ENCODE results near the gene OR6J1. TPM values are rescaled to one million over a fixed set of nuclear protein-coding genes. Genes with fewer than 3 reads are reported as not detected.
"Not testable (repeated sequence)": the region's sequence is repeated elsewhere in the genome, so short reads cannot be mapped to it uniquely, and the experiment has no call there.

Gene OR6J1
- polyA plus RNA-seq (2012; ENCODE audit: insufficient read depth, insufficient read length) = not detected

- no peak for DNase-seq (ENCODE audit: low read depth, low spot score)
- no peak within 1 kb of the TSS for H3K4me3 ChIP-seq (ENCODE audit: low read length)
These were observed at the start of gene OR6J1 for GRCh38 chr14:22644305-22644635. Gene OR6J1 (minus strand): TSS chr14:22644352. CDS start chr14:22634811, 9,541 bp downstream.

GRCh38 chr14:22692194-22692593 is 48.0 kb upstream of the OR6J1 start:
- DNase-seq (ENCODE audit: low read depth, low spot score) = no peak
- H3K4me3 ChIP-seq (ENCODE audit: low read length) = no peak overlapping the region

GRCh38 chr14:22691171-22691570 is 47.0 kb upstream of the OR6J1 start:
- H3K4me3 ChIP-seq (ENCODE audit: low read length) = no peak overlapping the region

GRCh38 chr14:22689199-22689598 is 45.0 kb upstream of the OR6J1 start:
- peak; percentile 30 for DNase-seq (ENCODE audit: low read depth, low spot score)
- no peak overlapping the region for H3K4me3 ChIP-seq (ENCODE audit: low read length)

More at GRCh38 chr14:22691171-22691570, 47.0 kb upstream of the OR6J1 start:
- no peak for DNase-seq (ENCODE audit: low read depth, low spot score)

GRCh38 chr14:22687969-22688368 is 43.8 kb upstream of the OR6J1 start:
- DNase-seq (ENCODE audit: low read depth, low spot score); H3K4me3 ChIP-seq (ENCODE audit: low read length): not testable (repeated sequence)

- not testable (repeated sequence) for H3K4me3 ChIP-seq (ENCODE audit: low read length); DNase-seq (ENCODE audit: low read depth, low spot score)
These were observed 42.0 kb upstream of the OR6J1 start for GRCh38 chr14:22686176-22686611.

- no peak overlapping the region for H3K4me3 ChIP-seq (ENCODE audit: low read length)
- no peak for DNase-seq (ENCODE audit: low read depth, low spot score)
These were observed 41.3 kb upstream of the OR6J1 start for GRCh38 chr14:22685467-22685866.

GRCh38 chr14:22683428-22683827 is 39.3 kb upstream of the OR6J1 start:
- not testable (repeated sequence) for DNase-seq (ENCODE audit: low read depth, low spot score); H3K4me3 ChIP-seq (ENCODE audit: low read length)

GRCh38 chr14:22678221-22678620 is 34.1 kb upstream of the OR6J1 start:
- no peak for DNase-seq (ENCODE audit: low read depth, low spot score)
- H3K4me3 ChIP-seq (ENCODE audit: low read length) = no peak overlapping the region

GRCh38 chr14:22677551-22677950 is 33.4 kb upstream of the OR6J1 start:
- DNase-seq (ENCODE audit: low read depth, low spot score) = peak; percentile 35
- not testable (repeated sequence) for H3K4me3 ChIP-seq (ENCODE audit: low read length)

- no peak overlapping the region for H3K4me3 ChIP-seq (ENCODE audit: low read length)
- no peak for DNase-seq (ENCODE audit: low read depth, low spot score)
These were observed 27.5 kb upstream of the OR6J1 start for GRCh38 chr14:22671622-22672021.

GRCh38 chr14:22668863-22669262 is 24.7 kb upstream of the OR6J1 start:
- H3K4me3 ChIP-seq (ENCODE audit: low read length) = no peak overlapping the region
- DNase-seq (ENCODE audit: low read depth, low spot score) = no peak

GRCh38 chr14:22668417-22668816 is 24.3 kb upstream of the OR6J1 start:
- no peak overlapping the region for H3K4me3 ChIP-seq (ENCODE audit: low read length)
- DNase-seq (ENCODE audit: low read depth, low spot score) = no peak

- no peak overlapping the region for H3K4me3 ChIP-seq (ENCODE audit: low read length)
- DNase-seq (ENCODE audit: low read depth, low spot score) = no peak
These were observed 23.7 kb upstream of the OR6J1 start for GRCh38 chr14:22667881-22668280.

GRCh38 chr14:22666203-22666893 is 22.2 kb upstream of the OR6J1 start:
- no peak overlapping the region for H3K4me3 ChIP-seq (ENCODE audit: low read length)
- DNase-seq (ENCODE audit: low read depth, low spot score) = no peak

GRCh38 chr14:22664261-22664660 is 20.1 kb upstream of the OR6J1 start:
- DNase-seq (ENCODE audit: low read depth, low spot score) = peak; percentile 24
- no peak overlapping the region for H3K4me3 ChIP-seq (ENCODE audit: low read length)

- H3K4me3 ChIP-seq (ENCODE audit: low read length) = no peak overlapping the region
- DNase-seq (ENCODE audit: low read depth, low spot score) = no peak
These were observed 16.5 kb upstream of the OR6J1 start for GRCh38 chr14:22660654-22661053.

GRCh38 chr14:22658946-22659345 is 14.8 kb upstream of the OR6J1 start:
- H3K4me3 ChIP-seq (ENCODE audit: low read length) = no peak overlapping the region
- DNase-seq (ENCODE audit: low read depth, low spot score) = no peak

- DNase-seq (ENCODE audit: low read depth, low spot score) = peak; percentile 26
- no peak overlapping the region for H3K4me3 ChIP-seq (ENCODE audit: low read length)
These were observed 13.7 kb upstream of the OR6J1 start for GRCh38 chr14:22657861-22658260.

GRCh38 chr14:22656945-22657731 is 13.0 kb upstream of the OR6J1 start:
- no peak for DNase-seq (ENCODE audit: low read depth, low spot score)
- H3K4me3 ChIP-seq (ENCODE audit: low read length) = no peak overlapping the region
